ENCODE measurements around the gene B4GALNT4. TPM values are rescaled to one million over a fixed set of nuclear protein-coding genes. Genes with fewer than 3 reads are reported as not detected.

Gene B4GALNT4
- total and polyA plus RNA-seq, 2 of the 8 experiments (the other 6 are each of a cell fraction or from before 2014, with no cell fraction given), result 40.9 to 76.3 TPM

- no peak for TF ChIP-seq ASH2L (IDR thresholded peaks at IDR 0.05; ENCODE audit: low read length)
- TF ChIP-seq MAFK (IDR thresholded peaks at IDR 0.05; ENCODE audit: low read depth, low read length), result no peak
- no peak for TF ChIP-seq TAF7 (optimal IDR thresholded peaks at IDR 0.05; ENCODE audit: borderline replicate concordance, low read depth, low read length)
- no peak for TF ChIP-seq ATF2 (IDR thresholded peaks at IDR 0.05; ENCODE audit: low read length)
- peak; percentile 81 for TF ChIP-seq MAX (IDR thresholded peaks at IDR 0.05)
- TF ChIP-seq FOSL1 (IDR thresholded peaks at IDR 0.05; ENCODE audit: insufficient read depth, low read depth, low read length), result no peak
- no peak for TF ChIP-seq ZNF274 (IDR thresholded peaks at IDR 0.05; ENCODE audit: borderline replicate concordance, extremely low read depth, low read length)
- 0 out of 2 replicates have a peak, but pooled peaks have one; percentile 35 for TF ChIP-seq TAF1 (IDR thresholded peaks at IDR 0.05; ENCODE audit: low read depth, low read length)
- TF ChIP-seq POU5F1 (IDR thresholded peaks at IDR 0.05; ENCODE audit: low read depth, low read length), result no peak
- TF ChIP-seq EGR1 (IDR thresholded peaks at IDR 0.05; ENCODE audit: borderline replicate concordance, low read depth, low read length), result no peak
- TF ChIP-seq CEBPB (IDR thresholded peaks at IDR 0.05; ENCODE audit: low read depth, low read length), result no peak
- TF ChIP-seq POLR2AphosphoS5 (IDR thresholded peaks at IDR 0.05; ENCODE audit: low read depth, low read length), result peak; percentile 78
- no peak for TF ChIP-seq CHD1 (IDR thresholded peaks at IDR 0.05; ENCODE audit: low read depth, low read length)
- TF ChIP-seq SP1 (IDR thresholded peaks at IDR 0.05; ENCODE audit: low read depth, low read length), result no peak
- no peak for TF ChIP-seq USF2 (IDR thresholded peaks at IDR 0.05; ENCODE audit: low read length)
- no peak for TF ChIP-seq KDM4A (IDR thresholded peaks at IDR 0.05; ENCODE audit: low read depth, low read length, severe bottlenecking)
- TF ChIP-seq ATF3 (IDR thresholded peaks at IDR 0.05; ENCODE audit: insufficient read depth, low read depth, low read length), result no peak
- TF ChIP-seq SIX5 (IDR thresholded peaks at IDR 0.05; ENCODE audit: low read depth, low read length), result no peak
- TF ChIP-seq POLR2A (IDR thresholded peaks at IDR 0.05; ENCODE audit: control extremely low read depth in 1 of 2, low read depth in 2 of 2, low read length in 2 of 2), result no peak
- TF ChIP-seq RBBP5 (IDR thresholded peaks at IDR 0.05; ENCODE audit: borderline replicate concordance, low read depth, low read length), result no peak
Observed at GRCh38 chr11:369336-370018, at the start of gene B4GALNT4 (continued).

Data from H1 (cell line).